ENCODE measurements around the gene TYW1B.
"Not testable (repeated sequence)": the region's sequence is repeated elsewhere in the genome, so short reads cannot be mapped to it uniquely, and the experiment has no call there.

Gene TYW1B, protein sequence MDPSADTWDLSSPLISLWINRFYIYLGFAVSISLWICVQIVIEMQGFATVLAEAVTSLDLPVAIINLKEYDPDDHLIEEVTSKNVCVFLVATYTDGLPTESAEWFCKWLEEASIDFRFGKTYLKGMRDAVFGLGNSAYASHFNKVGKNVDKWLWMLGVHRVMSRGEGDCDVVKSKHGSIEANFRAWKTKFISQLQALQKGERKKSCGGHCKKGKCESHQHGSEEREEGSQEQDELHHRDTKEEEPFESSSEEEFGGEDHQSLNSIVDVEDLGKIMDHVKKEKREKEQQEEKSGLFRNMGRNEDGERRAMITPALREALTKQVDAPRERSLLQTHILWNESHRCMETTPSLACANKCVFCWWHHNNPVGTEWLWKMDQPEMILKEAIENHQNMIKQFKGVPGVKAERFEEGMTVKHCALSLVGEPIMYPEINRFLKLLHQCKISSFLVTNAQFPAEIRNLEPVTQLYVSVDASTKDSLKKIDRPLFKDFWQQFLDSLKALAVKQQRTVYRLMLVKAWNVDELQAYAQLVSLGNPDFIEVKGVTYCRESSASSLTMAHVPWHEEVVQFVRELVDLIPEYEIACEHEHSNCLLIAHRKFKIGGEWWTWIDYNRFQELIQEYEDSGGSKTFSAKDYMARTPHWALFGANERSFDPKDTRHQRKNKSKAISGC

GRCh38 chr7:72827839-72828591 is at the start of gene TYW1B:
TYW1B (minus strand) TSS chr7:72828200; CDS start chr7:72828075, 125 bp downstream.
- DNase-seq: peak; percentile 95

- not testable (repeated sequence) for DNase-seq
Measured at GRCh38 chr7:72867591-72867990, 39.6 kb upstream of the TYW1B start.

DNA sequence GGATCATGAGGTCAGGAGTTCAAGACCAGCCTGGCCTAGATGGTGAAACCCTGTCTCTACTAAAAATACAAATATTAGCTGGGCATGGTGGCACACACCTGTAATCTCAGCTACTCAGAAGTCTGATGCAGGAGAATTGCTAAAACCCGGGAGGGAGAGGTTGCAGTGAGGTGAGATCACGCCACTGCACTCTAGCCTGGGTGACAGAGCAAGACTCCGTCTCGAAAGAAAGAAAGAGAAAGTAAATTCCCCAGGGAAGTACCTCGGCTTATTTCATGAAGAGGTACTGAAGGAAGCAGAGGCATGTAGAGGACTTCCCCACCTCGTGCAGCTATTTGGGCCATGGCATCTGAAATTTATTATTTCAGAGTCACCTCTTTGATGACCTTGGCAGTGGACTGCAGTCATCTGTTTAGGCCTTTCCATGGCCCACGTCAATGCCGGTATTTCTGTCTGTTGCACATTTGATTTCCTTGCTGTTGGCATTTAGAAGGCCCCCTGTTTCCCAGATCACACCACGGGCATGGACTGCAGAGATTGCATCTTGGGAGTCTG is 30.9 kb upstream of the TYW1B start:
- not testable (repeated sequence) for DNase-seq

- not testable (repeated sequence) for DNase-seq
Measured at GRCh38 chr7:72857925-72858324, 29.9 kb upstream of the TYW1B start.

DNA sequence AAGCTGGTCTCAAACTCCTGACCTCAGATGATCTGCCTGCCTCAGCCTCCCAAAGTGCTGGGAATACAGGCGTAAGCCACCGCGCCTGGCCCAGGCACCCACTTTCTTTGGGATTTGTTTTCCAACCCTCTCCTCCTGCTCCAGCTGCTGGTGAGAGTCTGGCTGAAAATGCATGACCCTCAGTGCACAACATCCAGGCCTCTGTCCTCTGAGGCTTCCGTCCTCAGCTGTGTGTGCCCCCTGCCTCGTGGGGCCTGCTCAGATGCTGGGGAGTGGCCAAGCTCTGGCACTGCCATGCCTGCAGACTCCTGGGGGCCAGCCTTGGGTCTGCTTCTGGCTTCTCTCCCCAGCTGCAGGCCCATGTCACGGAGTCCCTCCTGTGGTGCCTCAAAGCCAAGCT is 27.3 kb upstream of the TYW1B start:
- DNase-seq: not testable (repeated sequence)

DNA sequence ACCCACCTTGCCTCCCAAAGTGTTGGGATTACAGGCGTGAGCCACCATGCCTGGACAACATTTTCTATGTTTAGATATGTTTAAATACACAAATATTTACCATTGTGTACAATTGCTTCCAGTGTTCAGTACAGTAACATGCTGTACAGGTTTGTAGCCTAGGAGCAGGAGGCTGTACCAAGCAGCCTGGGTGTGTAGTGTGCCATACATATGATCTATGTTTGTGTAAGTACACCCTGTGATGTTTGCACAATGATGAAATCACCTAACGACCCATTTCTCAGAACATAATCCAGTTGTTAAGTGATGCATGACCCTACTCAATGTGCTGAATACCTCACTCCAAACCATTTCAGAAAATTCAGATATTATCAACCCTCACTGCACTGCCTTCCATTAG is 24.9 kb upstream of the TYW1B start:
- not testable (repeated sequence) for DNase-seq

DNA sequence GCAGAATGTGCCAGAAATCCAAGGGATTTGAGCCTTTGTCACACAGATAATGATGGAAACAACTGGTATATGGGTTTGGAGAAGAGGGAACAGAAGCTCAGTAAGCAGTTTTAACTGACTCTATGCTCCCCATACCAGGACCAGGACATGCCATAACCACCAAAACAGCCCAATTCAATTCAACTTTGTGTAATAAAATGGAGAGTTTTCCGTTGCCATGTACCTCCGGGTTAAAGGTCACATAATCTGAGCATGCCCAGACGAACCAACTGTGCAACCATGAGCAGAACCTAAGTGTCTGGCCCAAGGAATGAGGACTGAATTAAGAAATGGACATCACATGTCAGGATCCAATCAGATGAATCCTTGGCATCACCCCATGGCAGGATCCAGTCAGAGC is 22.7 kb upstream of the TYW1B start:
- not testable (repeated sequence) for DNase-seq

- not testable (repeated sequence) for DNase-seq
Measured at GRCh38 chr7:72844146-72844545, 16.1 kb upstream of the TYW1B start.

DNA sequence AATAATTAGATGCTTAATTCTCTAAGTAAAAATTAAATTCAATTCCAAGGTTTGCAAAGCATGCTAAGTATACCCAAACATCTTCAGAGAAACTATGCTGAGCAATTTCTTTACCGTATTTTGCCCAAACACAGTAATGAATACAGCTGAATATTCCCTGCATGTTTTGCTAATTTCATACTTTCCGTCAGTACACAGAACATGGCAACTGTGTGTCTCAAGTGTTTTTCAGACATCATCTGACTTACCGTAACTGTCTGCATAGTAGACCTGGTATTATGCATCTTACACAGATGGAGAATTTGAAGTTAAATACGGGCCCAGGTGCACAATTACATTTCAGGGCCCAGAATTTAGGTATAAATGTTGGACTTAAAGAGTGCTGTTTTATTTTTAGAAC is 15.2 kb upstream of the TYW1B start:
- not testable (repeated sequence) for DNase-seq

- not testable (repeated sequence) for DNase-seq
Measured at GRCh38 chr7:72840966-72841511, 13.0 kb upstream of the TYW1B start.

- not testable (repeated sequence) for DNase-seq
Measured at GRCh38 chr7:72838315-72838714, 10.3 kb upstream of the TYW1B start.

DNA sequence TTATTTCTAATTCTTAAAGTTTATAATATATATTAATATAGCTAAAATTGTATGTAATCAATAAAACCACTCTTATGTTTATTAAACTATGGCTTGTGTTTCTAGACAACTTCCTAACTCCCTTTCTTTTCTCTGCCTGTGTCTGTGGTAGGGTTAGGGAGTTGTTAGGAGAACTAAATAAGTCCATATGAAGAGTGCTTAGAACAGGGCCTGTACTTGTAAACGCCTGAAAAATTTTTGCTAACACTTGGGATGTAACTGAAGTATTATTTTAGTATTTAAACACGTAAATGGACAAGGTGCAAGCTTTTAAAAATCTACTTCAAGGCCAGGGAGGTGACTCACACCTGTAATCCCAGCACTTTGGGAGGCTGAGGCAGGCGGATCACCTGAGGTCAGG is 9.3 kb upstream of the TYW1B start:
- DNase-seq: not testable (repeated sequence)

GRCh38 chr7:72830567-72830966 is 2.6 kb upstream of the TYW1B start:
- not testable (repeated sequence) for DNase-seq

- peak; percentile 77 for DNase-seq
Measured at GRCh38 chr7:72829687-72830354, 1.8 kb upstream of the TYW1B start.

GRCh38 chr7:72829291-72829686 is 1.3 kb upstream of the TYW1B start:
- DNase-seq: peak; percentile 95

- DNase-seq: not testable (repeated sequence)
Measured at GRCh38 chr7:72823765-72824732, 4.0 kb downstream of the TYW1B start.

DNA sequence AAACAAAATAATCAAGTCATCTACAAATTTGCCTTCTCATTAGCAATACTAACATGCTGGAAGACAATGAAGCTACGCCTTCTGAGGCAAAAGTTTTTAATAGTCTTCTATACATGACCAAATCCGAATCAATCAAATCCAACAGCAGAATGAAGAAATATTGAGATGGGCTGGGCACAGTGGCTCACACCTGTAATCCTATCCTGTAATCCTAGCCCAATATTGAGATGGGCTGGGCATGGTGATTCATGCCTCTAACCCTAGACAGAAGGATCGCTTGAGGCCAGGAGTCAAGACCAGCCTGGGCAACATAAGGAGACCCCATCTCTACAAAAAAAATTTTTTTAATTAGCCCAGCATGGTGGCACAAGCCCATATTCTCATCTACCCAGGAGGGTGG is 5.5 kb downstream of the TYW1B start:
- not testable (repeated sequence) for DNase-seq

GRCh38 chr7:72818663-72819361 is 9.2 kb downstream of the TYW1B start:
- DNase-seq: not testable (repeated sequence)

DNA sequence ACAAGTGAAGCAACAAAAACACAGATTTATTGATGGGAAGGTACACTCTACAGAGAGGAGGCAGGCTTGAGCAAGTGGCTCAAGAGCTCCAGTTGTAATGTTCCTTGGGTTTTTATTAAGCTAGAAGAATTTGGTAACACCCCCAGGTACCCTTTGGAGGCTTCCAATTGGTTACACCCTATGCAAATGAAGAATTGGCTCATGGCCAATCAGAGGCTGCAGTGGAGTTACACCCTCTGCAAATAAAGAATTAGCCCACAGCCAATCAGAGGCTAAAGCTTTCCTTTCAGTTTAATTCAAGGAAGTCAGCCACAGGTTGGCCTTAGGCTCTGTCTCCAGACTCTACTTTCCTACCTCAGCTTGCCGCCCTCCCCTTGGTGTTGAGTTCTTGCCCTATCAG is 10.3 kb downstream of the TYW1B start:
- not testable (repeated sequence) for DNase-seq
